ENCODE data around the gene PRKG1. TPM values are rescaled to one million over a fixed set of nuclear protein-coding genes. Genes with fewer than 3 reads are reported as not detected.

The PRKG1 gene
- total RNA-seq, 1 donor from 2014 or later: not detected

- intact Hi-C loops (cut with micrococcal nuclease): loop anchor here (10.0 kb wide), 1 partner anchor 258 kb away; no protein-coding TSS in a partner anchor
These were observed 882.5 kb downstream of the PRKG1 start for GRCh38 chr10:51956822-51957221.

GRCh38 chr10:51960494-51960895 lies 886.2 kb downstream of the PRKG1 start:
- intact Hi-C loops (cut with micrococcal nuclease): loop anchor here (1.0 to 2.0 kb wide), 2 partner anchors 571 to 950 kb away; no protein-coding TSS in a partner anchor

DNA sequence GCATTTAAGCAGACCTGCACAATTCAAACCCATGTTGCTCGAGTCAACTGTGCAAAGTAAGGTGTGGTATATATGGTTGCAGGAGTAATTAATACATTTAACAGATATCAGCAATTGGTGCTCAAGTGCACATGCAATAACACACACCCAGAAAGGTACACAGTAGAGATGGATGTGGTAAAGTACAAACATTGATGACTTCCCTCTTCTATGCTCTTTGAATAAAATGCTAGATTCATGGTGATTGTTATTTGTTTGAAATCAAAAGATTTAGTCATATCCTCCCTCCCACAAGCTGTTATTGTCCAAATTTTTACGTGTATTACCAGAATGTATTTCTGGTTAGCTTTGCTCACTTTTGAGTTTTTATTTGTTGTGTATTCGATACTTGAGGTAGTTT lies 887.1 kb downstream of the PRKG1 start:
- intact Hi-C loops (cut with micrococcal nuclease): loop anchor here (2.0 kb wide), 1 partner anchor 951 kb away; no protein-coding TSS in a partner anchor

DNA sequence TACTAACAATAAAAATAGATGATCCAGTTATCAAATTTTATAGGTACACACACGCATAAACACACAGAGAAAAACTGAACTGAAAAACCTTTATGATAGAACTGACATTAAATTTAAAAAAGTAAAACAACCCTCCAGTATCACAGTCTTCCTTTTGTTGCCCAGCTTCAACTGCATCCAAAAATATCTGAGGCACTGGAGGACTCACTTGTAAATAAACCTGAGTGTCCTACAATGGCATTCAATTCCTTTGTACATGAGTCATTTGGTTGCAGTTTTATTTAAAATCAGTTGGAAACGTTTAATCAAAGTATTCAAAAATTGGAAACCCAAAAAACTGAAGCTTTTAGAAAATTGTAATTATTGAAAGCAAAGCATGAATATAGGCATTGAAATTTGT lies 890.3 kb downstream of the PRKG1 start:
- intact Hi-C loops (cut with micrococcal nuclease): no loop called here

DNA sequence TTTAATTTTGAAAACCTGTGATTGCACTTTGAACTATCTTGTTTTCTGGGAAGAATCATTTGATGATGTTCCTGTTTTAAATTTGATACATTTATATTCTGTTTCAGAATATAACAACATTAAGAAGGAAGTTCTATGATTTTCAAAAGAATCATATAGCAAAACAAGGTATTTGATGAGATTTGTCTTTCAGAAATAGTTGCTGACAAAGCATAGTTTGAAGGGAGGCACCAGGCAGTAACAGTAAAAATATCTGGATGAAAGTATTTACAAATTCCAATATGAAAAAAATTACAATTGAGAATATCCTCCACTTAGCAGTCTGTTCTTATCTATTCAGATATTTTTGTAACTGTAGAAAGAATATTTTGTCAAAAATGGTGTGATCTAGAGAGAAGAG lies 891.2 kb downstream of the PRKG1 start:
- intact Hi-C loops (cut with micrococcal nuclease): no loop called here

- intact Hi-C loops (cut with micrococcal nuclease): no loop called here
These were observed 898.6 kb downstream of the PRKG1 start for GRCh38 chr10:51972733-51973346.

- intact Hi-C loops (cut with micrococcal nuclease): no loop called here
These were observed 906.5 kb downstream of the PRKG1 start for GRCh38 chr10:51980752-51981151.

DNA sequence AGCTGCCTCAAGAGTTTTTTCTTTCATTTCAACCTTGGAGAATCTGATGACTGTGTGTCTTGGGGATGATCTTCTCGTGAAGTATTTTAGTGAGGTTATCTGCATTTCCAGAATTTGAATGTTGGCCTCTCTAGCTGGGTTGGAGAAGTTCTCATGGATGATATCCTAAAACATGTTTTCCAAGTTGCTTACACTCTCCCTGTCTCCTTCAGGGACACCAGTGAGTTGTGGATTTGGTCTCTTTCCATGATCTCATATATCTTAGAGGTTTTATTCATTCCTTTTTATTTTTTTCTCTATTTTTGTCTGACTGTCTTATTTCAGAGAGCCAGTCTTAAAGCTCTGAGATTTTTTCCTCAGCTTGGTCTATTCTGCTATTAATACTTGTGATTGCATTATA lies 907.4 kb downstream of the PRKG1 start:
- intact Hi-C loops (cut with micrococcal nuclease): no loop called here

GRCh38 chr10:51983481-51983880 lies 909.2 kb downstream of the PRKG1 start:
- intact Hi-C loops (cut with micrococcal nuclease): no loop called here

- intact Hi-C loops (cut with micrococcal nuclease): no loop called here
These were observed 911.0 kb downstream of the PRKG1 start for GRCh38 chr10:51985336-51985735.

DNA sequence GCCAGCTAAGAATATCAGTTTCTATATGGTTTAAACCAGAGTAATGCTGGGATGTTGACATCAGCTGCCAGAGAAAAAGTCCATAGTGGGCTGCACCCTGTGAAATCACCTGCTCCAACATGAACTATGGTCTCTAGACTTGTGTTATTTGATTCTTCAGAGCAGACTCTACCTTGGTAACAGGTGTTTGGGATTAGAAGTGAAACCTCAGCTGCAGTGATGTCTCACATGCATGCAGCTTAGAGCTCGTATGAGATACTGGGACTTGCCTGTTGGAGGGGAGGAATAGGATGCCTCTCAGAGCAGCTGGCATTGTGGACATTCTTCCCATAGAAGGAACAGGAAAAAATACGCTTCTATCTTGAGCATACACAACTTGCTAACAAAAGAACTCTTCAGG lies 912.2 kb downstream of the PRKG1 start:
- intact Hi-C loops (cut with micrococcal nuclease): no loop called here

- intact Hi-C loops (cut with micrococcal nuclease): no loop called here
These were observed 919.2 kb downstream of the PRKG1 start for GRCh38 chr10:51993475-51993874.

- intact Hi-C loops (cut with micrococcal nuclease): no loop called here
These were observed 924.8 kb downstream of the PRKG1 start for GRCh38 chr10:51999096-51999495.

GRCh38 chr10:52004342-52004949 lies 930.2 kb downstream of the PRKG1 start:
- intact Hi-C loops (cut with micrococcal nuclease): loop anchor here (1.0 to 10.0 kb wide), 2 partner anchors 450 to 615 kb away; no protein-coding TSS in a partner anchor

DNA sequence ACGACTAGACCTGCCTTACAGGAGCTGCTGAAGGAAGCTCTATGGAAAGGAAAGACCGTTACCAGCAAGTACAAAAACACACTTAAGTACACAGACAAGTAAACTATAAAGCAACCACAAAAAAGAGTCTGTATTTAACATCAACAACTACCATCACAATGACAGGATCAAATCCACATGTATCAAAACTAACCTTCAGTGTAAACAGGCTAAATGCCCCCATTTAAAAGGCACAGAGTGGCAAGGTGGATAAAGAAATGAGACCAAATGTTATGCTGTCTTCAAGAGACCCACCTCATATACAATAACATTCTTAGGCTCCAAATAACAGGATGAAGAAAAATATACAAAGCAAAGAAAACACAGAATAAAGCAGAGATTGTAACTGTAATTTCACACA lies 932.8 kb downstream of the PRKG1 start:
- intact Hi-C loops (cut with micrococcal nuclease): loop anchor here (10.0 kb wide), 1 partner anchor 452 kb away; no protein-coding TSS in a partner anchor

- intact Hi-C loops (cut with micrococcal nuclease): no loop called here
These were observed 936.8 kb downstream of the PRKG1 start for GRCh38 chr10:52011118-52011517.

DNA sequence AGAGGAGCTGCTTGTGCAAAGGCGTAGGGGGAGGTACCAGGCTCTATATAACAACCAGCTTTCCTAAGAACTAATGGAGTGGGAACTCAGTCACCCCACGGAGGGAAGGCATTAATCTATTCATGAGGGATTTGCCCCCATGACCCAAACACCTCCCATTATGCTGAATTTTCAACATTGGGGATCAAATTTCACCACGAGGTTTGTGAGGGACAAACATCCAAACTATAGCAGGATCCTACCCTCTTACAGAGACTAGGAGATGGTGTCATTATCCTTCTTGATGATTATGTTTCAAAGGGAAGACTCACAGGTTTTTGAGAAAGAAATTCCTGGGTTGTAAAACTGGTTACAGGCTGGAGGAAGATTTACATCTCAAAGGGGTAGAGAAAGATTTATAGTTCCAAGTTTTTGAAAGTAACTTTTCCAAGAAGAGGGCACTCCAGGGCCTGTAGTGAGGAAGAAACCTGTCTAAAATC lies 944.8 kb downstream of the PRKG1 start:
- intact Hi-C loops (cut with micrococcal nuclease): no loop called here

DNA sequence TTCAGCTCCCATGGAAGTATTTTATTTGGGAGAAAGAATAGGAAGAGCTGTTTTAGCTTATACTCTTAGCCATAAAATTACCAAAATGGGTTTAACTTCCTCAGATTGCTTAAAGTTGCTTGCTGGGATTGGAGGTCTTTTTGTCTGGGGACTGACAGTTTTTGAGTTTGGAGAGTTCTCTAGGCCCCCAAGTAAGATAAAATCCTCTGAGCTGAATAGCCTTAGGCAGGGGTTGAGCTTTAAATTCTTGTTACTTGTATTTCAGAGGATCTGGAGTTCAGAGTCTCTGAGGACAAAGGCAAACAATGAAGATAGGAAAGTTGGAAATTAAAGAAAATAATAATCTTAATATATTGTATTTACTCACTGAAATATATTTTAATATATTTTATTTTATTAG lies 945.4 kb downstream of the PRKG1 start:
- intact Hi-C loops (cut with micrococcal nuclease): no loop called here

- intact Hi-C loops (cut with micrococcal nuclease): no loop called here
These were observed 945.9 kb downstream of the PRKG1 start for GRCh38 chr10:52020173-52020572.

GRCh38 chr10:52020702-52021101 lies 946.4 kb downstream of the PRKG1 start:
- intact Hi-C loops (cut with micrococcal nuclease): no loop called here

- intact Hi-C loops (cut with micrococcal nuclease): no loop called here
These were observed 952.9 kb downstream of the PRKG1 start for GRCh38 chr10:52027055-52027705.

DNA sequence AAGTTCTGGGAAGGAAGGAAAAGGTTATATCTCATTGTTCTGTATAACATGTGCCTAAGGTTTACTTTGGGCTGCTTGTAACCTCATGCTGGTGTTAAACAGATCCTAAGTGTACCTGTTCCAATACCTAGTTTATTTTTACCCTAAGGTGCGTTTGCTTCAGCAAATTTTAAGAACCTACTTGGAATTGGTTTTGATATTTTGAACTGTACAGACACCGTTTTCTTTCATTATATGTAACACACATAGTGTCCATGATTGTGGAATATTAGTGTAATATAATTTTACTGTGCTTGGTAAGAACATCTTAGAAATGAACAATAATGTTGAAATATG lies 954.2 kb downstream of the PRKG1 start:
- intact Hi-C loops (cut with micrococcal nuclease): no loop called here
